ENCODE measurements around the gene LAMA2. TPM values are rescaled to one million over a fixed set of nuclear protein-coding genes. Genes with fewer than 3 reads are reported as not detected.

Gene LAMA2
- 1.6 and 2.6 TPM in 2 replicates for total RNA-seq

GRCh38 chr6:128882991-128883611, at the start of gene LAMA2:
Gene LAMA2, plus strand, starts transcription at chr6:128883138. Its CDS starts 108 bp downstream, at chr6:128883246.

Small RNA genes lying within 50 kb of the gene (small RNA-seq; reads per million reads assigned to genes)
- not detected for gene RNU6-861P

All from vein endothelial cell (primary cell).